Endothelial cell (in vitro differentiated cells): ENCODE data around the gene EPHA1. TPM values are rescaled to one million over a fixed set of nuclear protein-coding genes. Genes with fewer than 3 reads are reported as not detected.

ENCODE experiments used
- DNase-seq: peaks from one replicate; pipeline ENCODE4 v3.0.0; 2021; ENCODE audit warnings: low spot score
- H3K27ac Mint-ChIP-seq: one replicate; pipeline ENCODE4 v1.8.0; 2021; ENCODE audit warnings: mixed read lengths, inconsistent platforms; ENCODE audit not compliant: unreplicated experiment
- H3K27me3 Mint-ChIP-seq: one replicate; pipeline ENCODE4 v1.8.0; 2021; ENCODE audit warnings: mild to moderate bottlenecking, moderate library complexity, mixed read lengths, inconsistent platforms; ENCODE audit not compliant: unreplicated experiment
- H3K36me3 Mint-ChIP-seq: one replicate; pipeline ENCODE4 v1.8.0; 2021; ENCODE audit warnings: mild to moderate bottlenecking, low read depth, mixed read lengths, inconsistent platforms; ENCODE audit not compliant: unreplicated experiment
- H3K4me1 Mint-ChIP-seq: one replicate; pipeline ENCODE4 v1.8.0; 2021; ENCODE audit warnings: mild to moderate bottlenecking, mixed read lengths, inconsistent platforms; ENCODE audit not compliant: unreplicated experiment
- H3K4me3 Mint-ChIP-seq: one replicate; pipeline ENCODE4 v1.8.0; 2021; ENCODE audit warnings: mild to moderate bottlenecking, mixed read lengths, inconsistent platforms; ENCODE audit not compliant: unreplicated experiment
- H3K9me3 Mint-ChIP-seq: one replicate; pipeline ENCODE4 v1.8.0; 2021; ENCODE audit warnings: mixed read lengths, inconsistent platforms; ENCODE audit not compliant: unreplicated experiment
- CTCF ChIP-seq: fragments of 200-600 bp; sonication (generic); IDR thresholded peaks from one replicate; pipeline ENCODE4 v1.5.0; 2021; ENCODE audit warnings: antibody characterized with exemption; ENCODE audit not compliant: unreplicated experiment
- total RNA-seq: library from RNA; stranded (reverse); fragmentation: NEBNext Ultra II Directional; extraction: Animal tissue kit (Norgen Biotek cat#: 25700); gene quantifications from one replicate; pipeline ENCODE4 v1.2.1, GENCODE V29; 2021; ENCODE audit not compliant: unreplicated experiment

Gene EPHA1
- total RNA-seq, 1 donor from 2014 or later = 7.1 TPM

GRCh38 chr7:143354965-143355364, 53.7 kb downstream of the EPHA1 start:
- TF ChIP-seq CTCF = no peak
- Mint-ChIP-seq H3K27ac (no peak overlapping the region), H3K4me3 (peak overlapping the region; percentile 62), H3K36me3 (no peaks in the 10 kb centered on the region), H3K27me3 (peaks cover 14% of the 10 kb centered on the region), H3K9me3 (no peaks in the 10 kb centered on the region), H3K4me1 (no peaks in the 10 kb centered on the region)
- DNase-seq = no peak

- Mint-ChIP-seq H3K9me3 (no peaks in the 10 kb centered on the region), H3K27me3 (peaks cover 11% of the 10 kb centered on the region), H3K4me1 (no peaks in the 10 kb centered on the region), H3K4me3 (no peak overlapping the region), H3K36me3 (no peaks in the 10 kb centered on the region), H3K27ac (no peak overlapping the region)
- TF ChIP-seq CTCF = no peak
- DNase-seq = no peak
These were observed 54.3 kb downstream of the EPHA1 start for GRCh38 chr7:143354376-143354775.

- no peak overlapping the region for H3K27ac Mint-ChIP-seq
- H3K9me3 Mint-ChIP-seq = no peaks in the 10 kb centered on the region
These were observed 56.1 kb downstream of the EPHA1 start for GRCh38 chr7:143352531-143353002.

GRCh38 chr7:143351574-143351973, 57.1 kb downstream of the EPHA1 start:
- TF ChIP-seq CTCF = no peak
- H3K27ac Mint-ChIP-seq = no peak overlapping the region

More at GRCh38 chr7:143352531-143353002, 56.1 kb downstream of the EPHA1 start:
- peaks cover 11% of the 10 kb centered on the region for H3K27me3 Mint-ChIP-seq
- no peak overlapping the region for H3K4me3 Mint-ChIP-seq
- no peaks in the 10 kb centered on the region for H3K4me1 Mint-ChIP-seq
- H3K36me3 Mint-ChIP-seq = no peaks in the 10 kb centered on the region
- TF ChIP-seq CTCF = no peak
- DNase-seq = no peak

GRCh38 chr7:143351060-143351459, 57.6 kb downstream of the EPHA1 start:
- no peak for TF ChIP-seq CTCF
- H3K36me3 Mint-ChIP-seq = no peaks in the 10 kb centered on the region
- H3K27me3 Mint-ChIP-seq = peaks cover 11% of the 10 kb centered on the region
- H3K4me3 Mint-ChIP-seq = no peak overlapping the region
- DNase-seq = no peak
- H3K9me3 Mint-ChIP-seq = no peaks in the 10 kb centered on the region
- no peaks in the 10 kb centered on the region for H3K4me1 Mint-ChIP-seq
- no peak overlapping the region for H3K27ac Mint-ChIP-seq

More at GRCh38 chr7:143351574-143351973, 57.1 kb downstream of the EPHA1 start:
- Mint-ChIP-seq H3K27me3 (peaks cover 11% of the 10 kb centered on the region), H3K36me3 (no peaks in the 10 kb centered on the region), H3K4me1 (no peaks in the 10 kb centered on the region), H3K9me3 (no peaks in the 10 kb centered on the region), H3K4me3 (no peak overlapping the region)
- DNase-seq = no peak
